Left lung (tissue), 10 donors: Measurements from ENCODE around the gene ZDHHC21. TPM values are rescaled to one million over a fixed set of nuclear protein-coding genes. Genes with fewer than 3 reads are reported as not detected.

Experiments
- ATAC-seq: fragments of 200-7000 bp; cut with Tn5 transposase; one replicate; pipeline ENCODE4 v1.9.1; 2020; ENCODE audit warnings: moderate library complexity
- DNase-seq, 4 donors: peaks; one replicate each; pipeline ENCODE4 v3.0.0-alpha.2; 2013 to 2020
- H3K27ac ChIP-seq, 2 donors: fragments of 200-600 bp; sonication (generic) in 1 of 2; one replicate each; pipeline versions ENCODE4 v1.5.0 to v1.8.0; 2020 to 2021
- H3K27me3 ChIP-seq, 2 donors: fragments of 200-600 bp; sonication (generic) in 1 of 2; one replicate each; pipeline versions ENCODE4 v1.5.0 to v1.8.0; 2020 to 2021
- H3K36me3 ChIP-seq, 2 donors: fragments of 200-600 bp; sonication (generic) in 1 of 2; one replicate each; pipeline versions ENCODE4 v1.5.0 to v1.8.0; 2020 to 2021
- H3K4me1 ChIP-seq, 2 donors: fragments of 200-600 bp; one replicate each; pipeline ENCODE4 v1.8.0; 2021
- H3K4me3 ChIP-seq, 2 donors: fragments of 200-600 bp; sonication (generic) in 1 of 2; one replicate each; pipeline versions ENCODE4 v1.5.0 to v1.8.0; 2020 to 2021; ENCODE audit warnings: mild to moderate bottlenecking in 1 of 2
- H3K9me3 ChIP-seq, 2 donors: fragments of 200-600 bp; sonication (generic) in 1 of 2; one replicate each; pipeline versions ENCODE4 v1.5.0 to v1.8.0; 2020 to 2021
- intact Hi-C, 2 donors: fragments of 100-400 bp; cut with DNase I; formaldehyde crosslinking; loops; one replicate each; pipeline versions ENCODE4 v1.11.2 to v1.14.2; 2022
- polyA plus RNA-seq, 6 donors: library from polyadenylated mRNA; unstranded; fragments of 120-200 nt; gene quantifications; one replicate each; pipeline ENCODE4 v1.2.1, GENCODE V29; 2013; ENCODE audit not compliant: insufficient read length in 6 of 6
- total RNA-seq, 2 donors: library from RNA; stranded (reverse); fragmentation: NEBNext Ultra II Directional; extraction: Animal tissue kit (Norgen Biotek cat#: 25700); gene quantifications; one replicate each; pipeline ENCODE4 v1.2.1, GENCODE V29; 2021
- TF ChIP-seq, protein P1 (sequence below), 2 donors: fragments of 200-600 bp; sonication (generic) in 1 of 2; IDR thresholded peaks; one replicate each; pipeline versions ENCODE4 v1.5.0 to v1.8.0; 2021; ENCODE audit warnings: antibody characterized with exemption in 2 of 2
- donor health status: DM: no; HTN: yes; CAD: no.
- donor health status: DM: no; HTN: no; CAD: no.

The ZDHHC21 gene
- total and polyA plus RNA-seq, 8 donors = 19.4 to 27.7 (median 24.9) TPM

DNA sequence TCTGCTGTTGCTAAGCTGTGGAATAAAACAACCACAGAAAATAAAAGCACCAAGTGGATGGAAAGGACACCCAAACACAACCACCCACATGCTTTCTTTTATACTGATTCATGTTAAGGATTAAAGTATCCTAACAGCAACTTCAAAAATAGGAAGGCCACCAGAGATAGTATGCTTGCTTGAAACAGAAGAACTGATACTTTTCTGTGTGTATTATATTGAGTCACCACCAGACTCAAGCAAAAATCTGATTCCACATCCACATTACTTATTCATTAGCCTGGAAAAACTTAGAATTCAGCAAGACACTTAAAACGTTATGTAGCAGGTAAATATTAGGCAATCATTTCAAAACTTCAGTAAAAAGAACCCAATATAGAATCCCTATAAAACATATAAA is 52.3 kb downstream of the ZDHHC21 start:
- no peak for ATAC-seq
- no peaks in the 10 kb centered on the region for H3K9me3 ChIP-seq
- intact Hi-C loops = no loop called here

DNA sequence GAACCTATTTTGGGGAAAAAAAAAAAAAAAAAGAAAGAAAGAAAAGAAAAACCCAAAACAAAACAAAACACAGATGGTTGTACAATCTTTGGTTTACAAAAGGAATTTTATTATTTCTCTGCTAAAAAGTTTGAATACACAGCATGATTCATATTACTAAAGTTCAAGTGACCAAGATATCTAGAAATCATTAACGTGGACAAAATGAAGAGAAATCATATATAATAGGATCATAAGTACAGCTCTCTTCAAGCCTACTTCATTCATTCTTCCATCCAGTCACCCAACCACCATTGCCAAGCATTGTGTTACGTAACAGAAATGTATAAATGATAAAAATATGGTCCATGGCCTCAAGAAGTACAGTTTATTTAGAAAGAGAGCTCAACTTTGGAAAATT is 52.9 kb downstream of the ZDHHC21 start:
- intact Hi-C loops = no loop called here
- no peak for ATAC-seq

More for the DNA sequence above, 52.3 kb downstream of the ZDHHC21 start:
- TF ChIP-seq, protein P1, sequence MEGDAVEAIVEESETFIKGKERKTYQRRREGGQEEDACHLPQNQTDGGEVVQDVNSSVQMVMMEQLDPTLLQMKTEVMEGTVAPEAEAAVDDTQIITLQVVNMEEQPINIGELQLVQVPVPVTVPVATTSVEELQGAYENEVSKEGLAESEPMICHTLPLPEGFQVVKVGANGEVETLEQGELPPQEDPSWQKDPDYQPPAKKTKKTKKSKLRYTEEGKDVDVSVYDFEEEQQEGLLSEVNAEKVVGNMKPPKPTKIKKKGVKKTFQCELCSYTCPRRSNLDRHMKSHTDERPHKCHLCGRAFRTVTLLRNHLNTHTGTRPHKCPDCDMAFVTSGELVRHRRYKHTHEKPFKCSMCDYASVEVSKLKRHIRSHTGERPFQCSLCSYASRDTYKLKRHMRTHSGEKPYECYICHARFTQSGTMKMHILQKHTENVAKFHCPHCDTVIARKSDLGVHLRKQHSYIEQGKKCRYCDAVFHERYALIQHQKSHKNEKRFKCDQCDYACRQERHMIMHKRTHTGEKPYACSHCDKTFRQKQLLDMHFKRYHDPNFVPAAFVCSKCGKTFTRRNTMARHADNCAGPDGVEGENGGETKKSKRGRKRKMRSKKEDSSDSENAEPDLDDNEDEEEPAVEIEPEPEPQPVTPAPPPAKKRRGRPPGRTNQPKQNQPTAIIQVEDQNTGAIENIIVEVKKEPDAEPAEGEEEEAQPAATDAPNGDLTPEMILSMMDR (IDR thresholded peaks at IDR 0.05) = no peak
- no peak overlapping the region for H3K27ac ChIP-seq
- H3K36me3 ChIP-seq = peaks cover 0 to 7% of the 10 kb centered on the region in 2 donors
- H3K4me3 ChIP-seq = no peak overlapping the region
- no peak for DNase-seq
- no peaks in the 10 kb centered on the region for H3K27me3 ChIP-seq
- no peaks in the 10 kb centered on the region for H3K4me1 ChIP-seq

DNA sequence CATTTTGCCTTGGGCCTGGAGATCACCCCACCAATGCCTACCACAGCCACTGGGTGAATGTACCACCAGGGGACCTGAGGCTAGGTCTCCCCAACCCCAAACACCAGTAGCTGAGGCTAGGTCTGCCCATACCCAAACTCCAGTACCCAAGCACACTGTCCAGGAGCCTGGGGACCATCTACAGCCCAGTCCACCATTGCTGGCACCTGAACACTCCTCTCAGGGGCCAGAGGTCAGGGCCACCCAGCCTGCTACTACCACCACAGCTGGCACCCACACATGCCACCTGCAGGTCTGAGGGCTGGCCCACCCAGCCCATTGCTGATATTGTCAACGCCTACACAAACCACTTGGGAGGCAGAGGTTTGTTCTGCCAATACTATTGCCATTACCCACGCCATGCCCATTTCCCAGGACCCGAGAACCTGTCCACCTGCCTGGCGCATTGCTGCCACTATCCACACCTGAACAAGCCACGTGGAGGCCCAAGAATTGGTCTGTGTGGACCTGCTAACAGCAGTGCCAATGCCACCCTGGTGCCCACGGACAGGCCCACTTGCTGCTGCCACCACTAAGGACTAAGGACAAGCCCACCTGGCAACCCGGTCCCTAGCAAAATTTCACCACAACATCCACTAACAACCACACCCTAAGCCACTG is 59.2 kb downstream of the ZDHHC21 start:
- no peak overlapping the region for H3K27ac ChIP-seq
- ATAC-seq = no peak
- no peaks in the 10 kb centered on the region for H3K9me3 ChIP-seq
- intact Hi-C loops = no loop called here
- peaks cover 0 to 10% of the 10 kb centered on the region in 2 donors for H3K36me3 ChIP-seq
- TF ChIP-seq, protein P1 (IDR thresholded peaks at IDR 0.05) = no peak
- peak in 1 of 4 donors; percentile 36 for DNase-seq
- H3K4me3 ChIP-seq = no peak overlapping the region
- H3K4me1 ChIP-seq = no peaks in the 10 kb centered on the region
- H3K27me3 ChIP-seq = no peaks in the 10 kb centered on the region

More for the DNA sequence above, 52.9 kb downstream of the ZDHHC21 start:
- no peaks in the 10 kb centered on the region for H3K27me3 ChIP-seq
- TF ChIP-seq, protein P1 (IDR thresholded peaks at IDR 0.05) = no peak
- H3K4me3 ChIP-seq = no peak overlapping the region
- DNase-seq = no peak
- peaks cover 0 to 7% of the 10 kb centered on the region in 2 donors for H3K36me3 ChIP-seq
- H3K9me3 ChIP-seq = no peaks in the 10 kb centered on the region
- H3K4me1 ChIP-seq = no peaks in the 10 kb centered on the region
- H3K27ac ChIP-seq = no peak overlapping the region

DNA sequence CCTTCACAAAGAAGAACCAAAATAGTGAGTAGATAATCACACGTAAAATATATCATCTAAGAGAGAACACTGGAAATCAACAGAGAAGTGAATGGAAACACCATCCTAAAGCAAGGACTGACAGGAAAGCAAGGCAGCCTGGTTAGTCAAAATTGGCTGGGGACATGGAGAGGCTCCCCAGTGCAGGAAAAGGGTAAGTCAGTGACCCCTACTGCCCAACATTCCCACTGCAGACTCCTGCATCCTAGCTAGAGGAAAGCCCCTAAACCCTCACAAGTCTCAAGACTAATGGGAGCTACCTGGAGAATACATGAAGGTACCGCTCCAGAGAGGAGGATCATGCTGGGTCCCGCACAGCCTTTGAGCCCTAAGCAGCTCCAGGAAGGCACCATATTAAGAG is 60.1 kb downstream of the ZDHHC21 start:
- Histone ChIP-seq H3K4me1 (no peaks in the 10 kb centered on the region), H3K27me3 (no peaks in the 10 kb centered on the region), H3K4me3 (no peak overlapping the region), H3K36me3 (peaks cover 0 to 10% of the 10 kb centered on the region in 2 donors), H3K27ac (no peak overlapping the region), H3K9me3 (no peaks in the 10 kb centered on the region)
- DNase-seq (no peak), ATAC-seq (no peak)
- TF ChIP-seq, protein P1 (IDR thresholded peaks at IDR 0.05) = no peak
- intact Hi-C loops = no loop called here

DNA sequence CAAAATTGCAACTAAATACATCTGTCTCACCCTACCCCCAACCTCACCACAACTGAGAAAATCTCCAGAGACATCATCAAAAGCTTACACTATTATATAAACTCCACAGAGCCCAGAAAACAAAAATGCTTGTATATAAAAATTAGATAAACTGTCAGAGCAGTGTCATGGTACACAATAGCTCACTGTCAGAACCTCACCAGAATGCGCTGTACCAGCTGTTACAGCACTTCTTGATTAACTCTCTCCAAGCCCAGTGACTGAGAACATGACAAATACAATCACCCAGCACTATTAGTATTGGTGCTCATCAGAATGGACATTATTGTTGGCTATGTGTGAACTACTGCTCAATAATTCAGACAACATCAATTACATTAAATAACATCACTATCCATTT is 65.7 kb downstream of the ZDHHC21 start:
- Histone ChIP-seq H3K27ac (no peak overlapping the region), H3K4me3 (no peak overlapping the region), H3K27me3 (no peaks in the 10 kb centered on the region), H3K36me3 (peaks cover 0 to 10% of the 10 kb centered on the region in 2 donors), H3K4me1 (no peaks in the 10 kb centered on the region), H3K9me3 (no peaks in the 10 kb centered on the region)
- ATAC-seq = no peak
- no peak for DNase-seq
- intact Hi-C loops = no loop called here
- TF ChIP-seq, protein P1 (IDR thresholded peaks at IDR 0.05) = no peak
